NCI-H2196 treated with DMSO at 0.1 percent for 48 hours (cell line): ENCODE data around the gene SSX5.
"Not testable (repeated sequence)": the region's sequence is repeated elsewhere in the genome, so short reads cannot be mapped to it uniquely, and the experiment has no call there.

Experiments
- DNase-seq: peaks from one replicate; lab custom pipeline; 2025; ENCODE audit not compliant: unreplicated experiment; lab: John Stamatoyannopoulos, UW

Gene SSX5

GRCh38 chrX:48196745-48197201 lies at the start of gene SSX5:
Gene SSX5 (minus strand): TSS chrX:48196795. CDS start chrX:48195358, 1,437 bp downstream.
- no peak for DNase-seq

GRCh38 chrX:48224196-48224595 lies 27.6 kb upstream of the SSX5 start:
- DNase-seq, result not testable (repeated sequence)

GRCh38 chrX:48214341-48214740 lies 17.7 kb upstream of the SSX5 start:
- not testable (repeated sequence) for DNase-seq

- not testable (repeated sequence) for DNase-seq
Measured at GRCh38 chrX:48190024-48190423, 6.6 kb downstream of the SSX5 start.

- not testable (repeated sequence) for DNase-seq
Measured at GRCh38 chrX:48181882-48182281, 14.7 kb downstream of the SSX5 start.

- no peak for DNase-seq
Measured at GRCh38 chrX:48180811-48181210, 15.8 kb downstream of the SSX5 start.

GRCh38 chrX:48179691-48180090 lies 16.9 kb downstream of the SSX5 start:
- DNase-seq, result no peak

- not testable (repeated sequence) for DNase-seq
Measured at GRCh38 chrX:48166322-48166721, 30.3 kb downstream of the SSX5 start.

GRCh38 chrX:48165241-48165640 lies 31.4 kb downstream of the SSX5 start:
- no peak for DNase-seq

GRCh38 chrX:48156014-48156413 lies 40.6 kb downstream of the SSX5 start:
- no peak for DNase-seq

- DNase-seq, result no peak
Measured at GRCh38 chrX:48154796-48155195, 41.8 kb downstream of the SSX5 start.

- no peak for DNase-seq
Measured at GRCh38 chrX:48153769-48154168, 42.8 kb downstream of the SSX5 start.

GRCh38 chrX:48142697-48143096 lies 53.9 kb downstream of the SSX5 start:
- DNase-seq, result not testable (repeated sequence)

GRCh38 chrX:48141810-48142508 lies 54.6 kb downstream of the SSX5 start:
- DNase-seq, result not testable (repeated sequence)

- not testable (repeated sequence) for DNase-seq
Measured at GRCh38 chrX:48139076-48139475, 57.5 kb downstream of the SSX5 start.
